Ovary (tissue), 9 donors: ENCODE data around the gene CHMP6. TPM values are rescaled to one million over a fixed set of nuclear protein-coding genes. Genes with fewer than 3 reads are reported as not detected.
A peak's percentile ranks its signal among the peaks of the same experiment; 100 is the strongest.

Source experiments
- DNase-seq, 5 donors: peaks; one replicate each; pipeline ENCODE4 v3.0.0-alpha.2; 2019 to 2020
- H3K27ac ChIP-seq, 2 donors: fragments of 200-600 bp; one replicate each; pipeline versions ENCODE4 v1.5.1 to v1.8.0; 2019 to 2022
- H3K27me3 ChIP-seq: fragments of 200-600 bp; one replicate; pipeline ENCODE4 v1.8.0; 2022
- H3K36me3 ChIP-seq: fragments of 200-600 bp; sonication (generic); one replicate; pipeline ENCODE4 v1.5.1; 2019
- H3K4me1 ChIP-seq: one replicate; pipeline ENCODE4 v1.8.1; 2013; ENCODE audit warnings: mild to moderate bottlenecking, moderate library complexity; ENCODE audit not compliant: insufficient read depth
- H3K4me3 ChIP-seq: fragments of 200-600 bp; sonication (generic); one replicate; pipeline ENCODE4 v1.5.1; 2017
- H3K9me3 ChIP-seq, 2 donors: fragments of 200-600 bp in 1 of 2; sonication (generic) in 1 of 2; one replicate each; pipeline versions ENCODE4 v1.5.1 to v1.8.1; 2013 to 2019; ENCODE audit warnings: mild to moderate bottlenecking in 1 of 2, moderate library complexity in 1 of 2
- CTCF ChIP-seq, 3 donors: fragments of 450-650 bp in 2 of 3; fragments of 200-600 bp in 1 of 3; IDR thresholded peaks; one replicate each; pipeline versions ENCODE4 v1.5.1 to v1.8.0; 2016 to 2022; ENCODE audit warnings: antibody characterized with exemption in 3 of 3, mild to moderate bottlenecking in 1 of 3
- EP300 ChIP-seq: sonication (generic); formaldehyde crosslinking; IDR thresholded peaks from one replicate; pipeline ENCODE4 v1.6.1; 2017; ENCODE audit warnings: antibody characterized with exemption
- POLR2A ChIP-seq: fragments of 450-650 bp; IDR thresholded peaks from one replicate; pipeline ENCODE4 v1.6.1; 2017; ENCODE audit warnings: antibody characterized with exemption, mild to moderate bottlenecking, moderate library complexity
- WGBS, 3 donors: extraction: QIAGEN DNeasy Blood & Tissue Kit in 1 of 3; methylation state at CpG; one replicate each; pipeline versions ENCODE4 v1.1.5 to v1.1.7; 2013 to 2017; 5-methylcytosine and 5-hydroxymethylcytosine counted together
- intact Hi-C, 4 donors: fragments of 100-400 bp; cut with DNase I; formaldehyde crosslinking; loops; one replicate each; pipeline versions ENCODE4 v1.11.0 to v1.15.1; 2022 to 2023
- polyA plus RNA-seq, 2 donors: library from polyadenylated mRNA; stranded (reverse); fragments of 200-250 nt in 1 of 2; fragments of 350-450 nt in 1 of 2; fragmentation: Illumina TruSeq in 1 of 2; extraction: RNeasy Lipid Tissue Mini Kit (QIAGEN cat#74804) in 1 of 2; gene quantifications; one replicate each; pipeline ENCODE4 v1.2.3, GENCODE V29; 2013 to 2014
- total RNA-seq, 7 donors: library from RNA; depleted of rRNA in 2 of 7; stranded (reverse); fragments of >200 nt in 2 of 7; fragmentation: NEBNext Ultra II Directional in 3 of 7; extraction: Animal tissue kit (Norgen Biotek cat#: 25700) in 3 of 7; gene quantifications; one replicate each; pipeline versions ENCODE4 v1.1.0 to v1.2.4, GENCODE V29; 2016 to 2023
- donor health status: DM: no; HTN: no; CAD: no; lungs with moderate emphysema.
- donor health status: DM: no; HTN: no; CAD: no.
- donor health status: Bipolar disorder and iron deficiency.
- donor health status: DM: yes; HTN: yes; CAD: no.
- donor health status: DM: no; HTN: no; CAD: no.
- donor health status: DM: yes; HTN: yes; CAD: no.

Gene CHMP6
- total and polyA plus RNA-seq, 9 donors, result 18.5 to 29.7 (median 26.5) TPM

GRCh38 chr17:81026266-81027036, 34.8 kb downstream of the CHMP6 start:
- WGBS, 3 donors, result 47 to 64% (median 55%) methylated on average over 31 of the region's 31 CpGs
- Histone ChIP-seq H3K27ac (no peak overlapping the region), H3K9me3 (no peaks in the 10 kb centered on the region), H3K36me3 (no peaks in the 10 kb centered on the region), H3K4me1 (no peaks in the 10 kb centered on the region), H3K27me3 (no peaks in the 10 kb centered on the region), H3K4me3 (no peak overlapping the region)
- TF ChIP-seq CTCF (IDR thresholded peaks at IDR 0.05), result no peak
- intact Hi-C loops, result loop anchor here in 1 of 4 donors (5.0 kb wide), 1 partner anchor 71 kb away; no protein-coding TSS in a partner anchor
- peak in 1 of 5 donors; percentile 28 for DNase-seq

- TF ChIP-seq CTCF (IDR thresholded peaks at IDR 0.05) (no peak), EP300 (no peak), POLR2A (no peak)
- no peak for DNase-seq
- Histone ChIP-seq H3K36me3 (no peaks in the 10 kb centered on the region), H3K27ac (no peak overlapping the region), H3K9me3 (no peaks in the 10 kb centered on the region), H3K4me1 (no peaks in the 10 kb centered on the region), H3K4me3 (no peak overlapping the region), H3K27me3 (no peaks in the 10 kb centered on the region)
- intact Hi-C loops, result loop anchor here in 1 of 4 donors (5.0 kb wide), 1 partner anchor 70 kb away; no protein-coding TSS in a partner anchor
- whole genome bisulfite sequencing, 3 donors, result 43 to 67% (median 56%) methylated on average over 15 of the region's 15 CpGs
Measured at GRCh38 chr17:81027038-81027437, 35.4 kb downstream of the CHMP6 start.

- no peak for TF ChIP-seq CTCF (IDR thresholded peaks at IDR 0.05)
- TF ChIP-seq EP300, result no peak
- no peak for TF ChIP-seq POLR2A
- DNase-seq, result peak in 1 of 5 donors; percentile 51
- intact Hi-C loops, result loop anchor here in 1 of 4 donors (5.0 kb wide), 1 partner anchor 69 kb away; no protein-coding TSS in a partner anchor
- H3K27ac ChIP-seq, result no peak overlapping the region
- no peaks in the 10 kb centered on the region for H3K4me1 ChIP-seq
- no peaks in the 10 kb centered on the region for H3K27me3 ChIP-seq
- 19 to 27% (median 26%) methylated on average over 31 to 37 of the region's 37 CpGs for WGBS, 3 donors
- no peak overlapping the region for H3K4me3 ChIP-seq
- no peaks in the 10 kb centered on the region for H3K36me3 ChIP-seq
- H3K9me3 ChIP-seq, result no peaks in the 10 kb centered on the region
Measured at GRCh38 chr17:81027591-81028505, 36.2 kb downstream of the CHMP6 start.

- no peak for DNase-seq
- intact Hi-C loops, result loop anchor here in 1 of 4 donors (5.0 kb wide), 1 partner anchor 69 kb away; no protein-coding TSS in a partner anchor
- no peaks in the 10 kb centered on the region for H3K36me3 ChIP-seq
- H3K27me3 ChIP-seq, result no peaks in the 10 kb centered on the region
- TF ChIP-seq CTCF (IDR thresholded peaks at IDR 0.05), result no peak
- no peak overlapping the region for H3K4me3 ChIP-seq
- H3K9me3 ChIP-seq, result no peaks in the 10 kb centered on the region
- H3K27ac ChIP-seq, result no peak overlapping the region
- H3K4me1 ChIP-seq, result no peaks in the 10 kb centered on the region
- WGBS, 3 donors, result 11 to 25% (median 13%) methylated on average over 12 of the region's 12 CpGs
Measured at GRCh38 chr17:81028506-81028858, 36.8 kb downstream of the CHMP6 start.
